Measurements from ENCODE around the gene VAT1L.

DNA sequence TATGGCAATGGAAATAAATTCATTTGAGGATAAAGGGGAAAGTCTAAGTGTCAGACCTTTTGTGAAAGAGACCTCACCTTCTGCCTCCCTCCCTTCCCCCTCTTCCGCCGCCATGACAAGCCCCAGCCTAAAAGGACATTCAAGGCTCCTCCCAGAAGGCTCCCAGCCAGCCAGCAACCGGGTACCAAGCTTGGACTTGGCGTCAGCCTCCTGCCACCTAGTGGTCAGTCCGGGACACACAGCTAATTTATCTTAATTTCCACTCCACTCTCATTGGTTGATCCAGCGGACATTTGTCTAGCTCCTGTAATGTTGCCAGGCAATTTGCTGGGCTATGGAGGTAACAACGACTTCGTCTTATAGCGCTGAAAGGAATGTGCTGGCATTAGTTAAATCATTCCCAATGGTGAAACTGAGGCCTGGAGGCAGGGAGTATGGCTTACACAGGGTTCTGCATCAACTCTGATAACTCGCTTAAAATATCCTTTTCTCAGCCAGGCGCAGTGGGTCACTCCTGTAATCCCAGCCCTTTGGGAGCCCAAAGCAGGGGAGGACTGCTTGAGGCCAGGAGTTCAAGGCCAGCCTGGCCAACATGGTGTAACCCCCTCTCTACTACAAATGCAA lies 214.7 kb downstream of the VAT1L start:
- TF ChIP-seq, protein P1, sequence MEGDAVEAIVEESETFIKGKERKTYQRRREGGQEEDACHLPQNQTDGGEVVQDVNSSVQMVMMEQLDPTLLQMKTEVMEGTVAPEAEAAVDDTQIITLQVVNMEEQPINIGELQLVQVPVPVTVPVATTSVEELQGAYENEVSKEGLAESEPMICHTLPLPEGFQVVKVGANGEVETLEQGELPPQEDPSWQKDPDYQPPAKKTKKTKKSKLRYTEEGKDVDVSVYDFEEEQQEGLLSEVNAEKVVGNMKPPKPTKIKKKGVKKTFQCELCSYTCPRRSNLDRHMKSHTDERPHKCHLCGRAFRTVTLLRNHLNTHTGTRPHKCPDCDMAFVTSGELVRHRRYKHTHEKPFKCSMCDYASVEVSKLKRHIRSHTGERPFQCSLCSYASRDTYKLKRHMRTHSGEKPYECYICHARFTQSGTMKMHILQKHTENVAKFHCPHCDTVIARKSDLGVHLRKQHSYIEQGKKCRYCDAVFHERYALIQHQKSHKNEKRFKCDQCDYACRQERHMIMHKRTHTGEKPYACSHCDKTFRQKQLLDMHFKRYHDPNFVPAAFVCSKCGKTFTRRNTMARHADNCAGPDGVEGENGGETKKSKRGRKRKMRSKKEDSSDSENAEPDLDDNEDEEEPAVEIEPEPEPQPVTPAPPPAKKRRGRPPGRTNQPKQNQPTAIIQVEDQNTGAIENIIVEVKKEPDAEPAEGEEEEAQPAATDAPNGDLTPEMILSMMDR (IDR thresholded peaks at IDR 0.05; ENCODE audit: poor library complexity): peak; percentile 92
- TF ChIP-seq EZH2phosphoT487 (IDR thresholded peaks at IDR 0.05; ENCODE audit: low read depth, severe bottlenecking, unreplicated experiment): no peak
